DOHH2 (cell line): ENCODE results near the gene AHRR.

Source experiments
- H3F3A ChIP-seq: fragments of 200-600 bp; sonication (generic), shearing (Covaris generic); 2 replicates; pipeline ENCODE4 v1.6.0; 2016; ENCODE audit warnings: antibody characterized with exemption, mild to moderate bottlenecking; ENCODE audit not compliant: control insufficient read depth, insufficient read depth
- H3K27ac ChIP-seq: fragments of 200-600 bp; sonication (generic); 2 replicates; pipeline ENCODE4 v1.5.1; 2014; ENCODE audit warnings: low read depth, mild to moderate bottlenecking, low read length, moderate library complexity
- H3K27me3 ChIP-seq: fragments of 200-600 bp; sonication (generic); 2 replicates; pipeline ENCODE4 v1.6.1; 2014; ENCODE audit warnings: mild to moderate bottlenecking, low read length, mixed read lengths; ENCODE audit not compliant: control insufficient read depth
- H3K36me3 ChIP-seq: fragments of 200-600 bp; sonication (generic); 2 replicates; pipeline ENCODE4 v1.6.1; 2014; ENCODE audit warnings: mild to moderate bottlenecking, low read length, moderate library complexity, mixed read lengths; ENCODE audit not compliant: control insufficient read depth
- H3K4me1 ChIP-seq: fragments of 200-600 bp; sonication (generic); 2 replicates; pipeline ENCODE4 v1.6.1; 2014; ENCODE audit warnings: mild to moderate bottlenecking, low read length, mixed read lengths; ENCODE audit not compliant: control insufficient read depth
- H3K4me2 ChIP-seq: fragments of 200-600 bp; sonication (generic); 2 replicates; pipeline ENCODE4 v1.6.0; 2014; ENCODE audit warnings: mild to moderate bottlenecking, low read length, moderate library complexity
- H3K4me3 ChIP-seq: fragments of 200-600 bp; sonication (generic); 2 replicates; pipeline ENCODE4 v1.5.1; 2014; ENCODE audit warnings: mild to moderate bottlenecking, low read length, mixed read lengths
- H3K79me2 ChIP-seq: fragments of 200-600 bp; sonication (generic); 2 replicates; pipeline ENCODE4 v1.6.1; 2014; ENCODE audit warnings: mild to moderate bottlenecking, low read length, mixed read lengths; ENCODE audit not compliant: control insufficient read depth
- H3K9me2 ChIP-seq: fragments of 200-600 bp; sonication (generic); replicated peaks from 2 replicates; pipeline ENCODE4 v1.6.1; 2014; ENCODE audit warnings: mild to moderate bottlenecking, low read length, mixed read lengths; ENCODE audit not compliant: control insufficient read depth
- H3K9me3 ChIP-seq: fragments of 200-600 bp; sonication (generic); 2 replicates; pipeline ENCODE4 v1.6.1; 2014; ENCODE audit warnings: antibody characterized with exemption, low read length, mixed read lengths; ENCODE audit not compliant: control insufficient read depth, insufficient read depth
- H4K20me1 ChIP-seq: fragments of 200-600 bp; sonication (generic); 2 replicates; pipeline ENCODE4 v1.6.0; 2014; ENCODE audit warnings: low read depth, mild to moderate bottlenecking, antibody characterized with exemption, low read length, moderate library complexity; ENCODE audit not compliant: control insufficient read depth, insufficient read depth
- EZH2phosphoT487 ChIP-seq: fragments of 200-600 bp; sonication (generic); IDR thresholded peaks from 2 replicates; pipeline ENCODE4 v1.6.1; 2017; ENCODE audit warnings: borderline replicate concordance, mild to moderate bottlenecking, antibody characterized with exemption, low read length, moderate library complexity, mixed read lengths
- TF ChIP-seq, protein P1 (sequence below): fragments of 200-600 bp; sonication (generic); IDR thresholded peaks from one replicate; pipeline ENCODE4 v1.5.1; 2014; ENCODE audit warnings: antibody characterized with exemption, mild to moderate bottlenecking, low read depth, low read length; ENCODE audit not compliant: poor library complexity, severe bottlenecking

AHRR gene

DNA sequence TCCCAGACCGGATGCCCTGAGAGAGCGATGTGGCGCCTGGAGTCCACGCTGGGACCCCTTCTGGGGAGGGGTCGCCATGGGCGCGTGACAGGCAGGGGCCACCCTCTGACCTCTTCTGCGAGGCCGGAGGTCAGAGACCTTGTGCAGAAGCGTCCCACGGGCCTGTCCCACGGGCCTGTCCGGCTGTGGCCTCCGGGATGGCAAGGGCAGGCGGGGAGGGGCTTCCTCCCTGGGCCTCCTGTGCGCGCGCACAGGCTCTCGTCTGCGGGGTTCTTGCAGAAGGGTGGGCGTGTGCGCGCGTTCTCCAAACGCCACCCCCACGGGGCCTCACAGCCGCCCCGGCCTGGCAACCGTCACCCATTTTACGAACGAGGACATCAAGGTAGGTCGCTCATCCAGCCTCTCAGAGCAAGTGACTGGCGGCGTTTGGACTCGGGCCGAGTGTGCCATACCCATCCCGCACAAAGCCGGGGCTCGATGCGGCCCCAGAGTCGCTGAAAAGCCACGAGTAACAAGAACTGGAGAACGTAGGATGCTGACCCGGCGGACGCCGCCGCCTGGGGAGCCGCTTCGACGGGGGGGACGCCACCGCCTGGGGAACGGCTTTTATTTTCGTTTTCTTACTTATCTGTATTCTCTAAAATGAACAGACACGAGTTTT, 897 bp downstream of the AHRR start:
- H3K9me3 ChIP-seq, result no peaks in the 10 kb centered on the region
- TF ChIP-seq, protein P1, sequence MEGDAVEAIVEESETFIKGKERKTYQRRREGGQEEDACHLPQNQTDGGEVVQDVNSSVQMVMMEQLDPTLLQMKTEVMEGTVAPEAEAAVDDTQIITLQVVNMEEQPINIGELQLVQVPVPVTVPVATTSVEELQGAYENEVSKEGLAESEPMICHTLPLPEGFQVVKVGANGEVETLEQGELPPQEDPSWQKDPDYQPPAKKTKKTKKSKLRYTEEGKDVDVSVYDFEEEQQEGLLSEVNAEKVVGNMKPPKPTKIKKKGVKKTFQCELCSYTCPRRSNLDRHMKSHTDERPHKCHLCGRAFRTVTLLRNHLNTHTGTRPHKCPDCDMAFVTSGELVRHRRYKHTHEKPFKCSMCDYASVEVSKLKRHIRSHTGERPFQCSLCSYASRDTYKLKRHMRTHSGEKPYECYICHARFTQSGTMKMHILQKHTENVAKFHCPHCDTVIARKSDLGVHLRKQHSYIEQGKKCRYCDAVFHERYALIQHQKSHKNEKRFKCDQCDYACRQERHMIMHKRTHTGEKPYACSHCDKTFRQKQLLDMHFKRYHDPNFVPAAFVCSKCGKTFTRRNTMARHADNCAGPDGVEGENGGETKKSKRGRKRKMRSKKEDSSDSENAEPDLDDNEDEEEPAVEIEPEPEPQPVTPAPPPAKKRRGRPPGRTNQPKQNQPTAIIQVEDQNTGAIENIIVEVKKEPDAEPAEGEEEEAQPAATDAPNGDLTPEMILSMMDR, result no peak
- no peak for TF ChIP-seq EZH2phosphoT487
- no peak overlapping the region for H3K27ac ChIP-seq
- H3K27me3 ChIP-seq, result no peaks in the 10 kb centered on the region
- no peaks in the 10 kb centered on the region for H3K79me2 ChIP-seq
- no peaks in the 10 kb centered on the region for H3K9me2 ChIP-seq
- peak overlapping the region; percentile 71 for H3K4me3 ChIP-seq
- no peaks in the 10 kb centered on the region for H4K20me1 ChIP-seq
- peaks cover 10% of the 10 kb centered on the region; the same call in 1 of the 2 replicates for H3F3A ChIP-seq
- peaks cover 50% of the 10 kb centered on the region for H3K4me1 ChIP-seq
- peak overlapping the region; percentile 71 for H3K4me2 ChIP-seq
- H3K36me3 ChIP-seq, result no peaks in the 10 kb centered on the region

DNA sequence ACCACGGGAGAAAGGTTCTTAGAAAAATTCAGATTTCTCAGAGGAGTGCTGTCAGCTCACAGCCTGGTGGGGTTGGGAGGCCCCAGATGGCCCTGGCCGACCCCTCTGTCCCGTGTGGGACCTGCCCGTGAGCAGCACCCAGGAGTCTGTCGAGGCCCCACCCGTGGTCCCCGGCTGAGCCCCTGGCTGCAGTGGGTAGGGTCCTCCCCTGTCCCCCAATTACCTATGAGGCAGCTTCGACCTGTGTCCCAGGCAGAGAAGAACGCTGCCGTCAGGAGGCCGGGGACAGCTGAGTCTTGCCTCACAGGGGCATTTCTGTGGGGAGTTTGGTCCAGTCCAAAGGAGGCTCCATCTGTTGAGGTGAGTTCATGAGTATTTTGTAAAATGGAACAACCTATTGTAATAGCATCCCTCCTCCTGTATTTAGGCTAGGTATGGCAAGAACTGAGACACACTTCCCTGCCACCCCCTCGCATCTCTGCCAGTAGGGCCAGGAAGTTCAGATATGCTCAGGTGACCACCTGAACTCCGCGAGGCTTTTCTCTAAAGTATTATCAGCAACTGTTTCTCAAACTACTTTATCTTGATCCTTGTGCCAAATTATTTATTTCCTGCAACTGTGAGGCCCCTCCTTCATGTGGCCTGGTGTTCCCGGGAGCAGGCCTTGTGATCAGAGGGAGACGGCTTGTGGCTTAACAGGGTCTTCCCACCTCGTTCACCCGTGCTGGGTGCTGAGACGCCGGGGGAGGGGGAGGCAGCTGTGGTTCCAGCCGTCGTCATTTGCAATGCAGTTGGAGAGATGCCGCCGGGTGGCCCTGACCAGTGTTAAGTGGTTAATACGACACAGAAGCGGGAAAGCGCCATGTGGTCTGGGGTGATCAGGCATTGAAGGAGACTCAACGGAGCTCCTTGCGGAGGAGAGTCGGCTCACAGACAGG, 1.7 kb downstream of the AHRR start:
- peaks cover 48% of the 10 kb centered on the region for H3K4me1 ChIP-seq
- H3K27ac ChIP-seq, result no peak overlapping the region
- no peaks in the 10 kb centered on the region for H3K79me2 ChIP-seq
- no peaks in the 10 kb centered on the region for H3K36me3 ChIP-seq
- TF ChIP-seq EZH2phosphoT487, result no peak
- no peaks in the 10 kb centered on the region for H3K27me3 ChIP-seq
- H3K9me2 ChIP-seq, result no peaks in the 10 kb centered on the region
- H3K4me2 ChIP-seq, result peak overlapping the region; percentile 71
- H3F3A ChIP-seq, result peaks cover 10% of the 10 kb centered on the region; the same call in 1 of the 2 replicates
- H3K9me3 ChIP-seq, result no peaks in the 10 kb centered on the region
- H3K4me3 ChIP-seq, result peak overlapping the region; percentile 15; the same call in 1 of the 2 replicates
- no peaks in the 10 kb centered on the region for H4K20me1 ChIP-seq

DNA sequence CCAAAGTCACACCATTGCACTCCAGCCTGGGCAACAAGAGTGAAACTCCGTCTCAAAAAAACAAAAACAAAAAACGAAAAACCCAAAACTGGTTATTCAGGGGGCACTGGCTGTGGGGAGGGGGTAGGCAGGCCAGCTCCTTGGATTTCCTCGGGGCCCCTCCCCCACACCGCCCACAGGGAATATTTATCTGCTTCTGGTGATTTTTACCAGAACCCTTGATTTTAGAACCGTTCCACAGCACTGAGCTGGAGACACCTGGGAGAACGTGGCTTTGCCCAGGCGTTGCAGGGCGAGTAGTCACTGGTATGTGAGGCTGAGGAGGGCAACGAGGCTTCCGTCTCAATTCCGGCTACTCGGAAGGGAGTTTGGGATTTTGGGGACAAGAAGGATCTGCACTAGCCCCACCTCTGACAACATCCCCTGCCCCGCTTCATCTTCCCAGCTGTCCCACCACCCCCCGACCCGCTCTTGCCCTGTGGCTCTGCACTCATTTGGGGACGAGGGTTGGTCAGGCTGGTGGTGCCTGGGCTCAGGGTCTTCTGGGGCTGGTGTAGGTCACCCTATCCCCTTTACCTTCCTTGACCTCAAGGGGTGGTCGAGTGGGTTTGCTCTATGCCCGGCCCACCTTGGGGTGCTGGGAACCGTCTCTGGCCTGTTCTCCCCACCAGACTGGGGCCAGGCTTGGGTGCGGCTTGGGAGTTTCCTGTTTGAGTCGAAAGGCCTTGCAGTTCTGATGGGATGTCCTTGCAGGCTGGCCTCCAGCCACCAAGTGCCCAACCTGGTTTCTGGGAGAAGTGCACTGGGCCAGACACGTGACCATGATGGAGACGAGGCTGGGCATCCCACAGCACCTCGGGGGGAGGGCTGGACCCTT, 3.5 kb downstream of the AHRR start:
- no peak for TF ChIP-seq EZH2phosphoT487
- TF ChIP-seq, protein P1, result no peak
- no peak overlapping the region for H3K27ac ChIP-seq
- no peaks in the 10 kb centered on the region for H3K9me3 ChIP-seq
- H3F3A ChIP-seq, result peaks cover 7% of the 10 kb centered on the region; the same call in 1 of the 2 replicates
- no peaks in the 10 kb centered on the region for H4K20me1 ChIP-seq
- H3K36me3 ChIP-seq, result no peaks in the 10 kb centered on the region
- no peak overlapping the region for H3K4me2 ChIP-seq
- H3K9me2 ChIP-seq, result no peaks in the 10 kb centered on the region
- H3K27me3 ChIP-seq, result no peaks in the 10 kb centered on the region
- H3K4me3 ChIP-seq, result no peak overlapping the region
- no peaks in the 10 kb centered on the region for H3K79me2 ChIP-seq
- peaks cover 43% of the 10 kb centered on the region for H3K4me1 ChIP-seq
